ENCODE data around the gene NFAT5.

NFAT5 gene

DNA sequence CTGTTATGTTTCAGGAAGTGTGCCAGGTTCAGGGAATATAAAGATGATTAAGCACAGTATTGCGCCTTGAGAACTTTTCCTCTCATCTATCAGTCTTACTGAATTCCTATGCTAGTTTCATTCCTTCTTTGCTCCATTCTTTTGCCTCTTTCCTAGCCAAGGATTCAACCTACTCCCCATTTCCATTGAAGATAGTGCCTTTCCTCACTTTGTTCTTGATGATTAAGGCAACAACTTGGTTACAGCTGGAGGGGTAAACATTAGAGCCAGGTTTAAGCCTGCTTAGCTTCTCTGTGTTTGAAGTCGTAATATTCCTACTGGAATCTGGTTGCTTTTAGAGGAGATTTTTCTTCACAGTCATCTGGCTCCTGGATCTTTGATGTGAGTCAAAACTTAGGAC is 85.5 kb downstream of the NFAT5 start:
- no peak for DNase-seq

DNA sequence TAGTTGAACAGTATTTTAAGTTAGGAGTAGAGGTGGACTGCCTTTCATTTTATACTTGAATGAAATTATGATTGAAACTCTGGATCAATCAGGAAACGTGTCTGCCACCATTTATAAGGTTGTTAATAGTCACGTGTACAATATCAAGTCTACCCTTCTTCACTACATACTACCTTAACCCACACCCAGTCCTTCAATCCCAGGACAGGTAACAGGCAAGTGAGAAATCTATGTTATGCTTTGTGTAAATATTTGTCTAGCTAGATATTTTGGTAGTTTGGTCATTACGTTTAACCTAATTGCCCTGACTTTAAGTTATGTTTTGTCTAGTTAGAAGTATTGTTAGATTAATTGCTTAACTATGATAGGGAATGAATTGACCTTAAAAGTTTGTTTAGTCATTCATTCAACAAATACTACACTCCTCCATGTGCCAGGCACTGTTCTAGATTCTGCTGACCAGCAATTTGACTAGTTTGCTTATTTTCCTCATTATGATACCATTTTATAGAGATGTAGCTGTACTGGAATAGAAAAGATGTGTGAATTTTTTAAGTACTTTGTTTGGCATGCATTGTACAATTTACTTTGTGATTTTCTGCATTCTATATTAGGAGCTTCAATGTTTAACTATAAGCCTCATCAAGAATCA is 88.6 kb downstream of the NFAT5 start:
- no peak for DNase-seq

GRCh38 chr16:69660166-69660565 is 94.4 kb downstream of the NFAT5 start:
- no peak for DNase-seq

GRCh38 chr16:69662901-69663300 is 97.1 kb downstream of the NFAT5 start:
- DNase-seq: no peak

- DNase-seq: no peak
Measured at GRCh38 chr16:69663846-69664245, 98.1 kb downstream of the NFAT5 start.

GRCh38 chr16:69669577-69669976 is 103.8 kb downstream of the NFAT5 start:
- DNase-seq: no peak

GRCh38 chr16:69672315-69672997 is 106.7 kb downstream of the NFAT5 start:
- no peak for DNase-seq

DNA sequence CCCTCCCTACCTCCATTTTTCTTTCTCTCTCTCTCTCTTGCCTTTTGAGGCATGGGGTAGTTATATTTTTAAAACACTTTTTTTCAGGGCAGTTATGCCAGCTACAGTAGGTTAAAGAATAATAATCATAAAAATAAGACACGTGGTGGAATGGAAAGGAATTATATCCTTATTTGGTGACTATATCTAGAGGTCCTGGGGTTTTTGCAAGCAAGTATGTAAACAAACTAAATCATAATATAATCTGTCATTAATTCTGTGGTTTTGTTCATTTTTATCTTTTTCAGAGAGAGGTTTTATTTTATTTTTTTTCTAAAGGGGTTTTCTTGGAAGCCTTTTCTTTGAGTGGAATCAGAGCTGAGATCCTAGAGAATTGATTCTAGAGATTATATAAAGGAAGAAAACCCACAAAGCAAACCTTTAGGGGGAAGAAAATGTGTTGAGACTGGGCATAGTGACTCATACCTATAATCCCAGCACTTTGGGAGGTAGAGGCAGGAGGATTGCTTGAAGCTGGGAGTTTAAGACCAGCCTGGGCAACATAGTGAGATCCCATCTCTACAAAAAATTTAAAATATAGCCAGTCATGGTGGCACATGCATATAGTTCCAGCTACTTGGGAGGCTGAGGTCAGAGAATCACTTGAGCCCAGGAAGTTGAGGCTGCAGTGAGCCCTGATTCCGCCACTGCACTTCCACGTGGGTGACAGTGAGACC is 107.4 kb downstream of the NFAT5 start:
- no peak for DNase-seq

GRCh38 chr16:69680358-69680757 is 114.6 kb downstream of the NFAT5 start:
- no peak for DNase-seq

DNA sequence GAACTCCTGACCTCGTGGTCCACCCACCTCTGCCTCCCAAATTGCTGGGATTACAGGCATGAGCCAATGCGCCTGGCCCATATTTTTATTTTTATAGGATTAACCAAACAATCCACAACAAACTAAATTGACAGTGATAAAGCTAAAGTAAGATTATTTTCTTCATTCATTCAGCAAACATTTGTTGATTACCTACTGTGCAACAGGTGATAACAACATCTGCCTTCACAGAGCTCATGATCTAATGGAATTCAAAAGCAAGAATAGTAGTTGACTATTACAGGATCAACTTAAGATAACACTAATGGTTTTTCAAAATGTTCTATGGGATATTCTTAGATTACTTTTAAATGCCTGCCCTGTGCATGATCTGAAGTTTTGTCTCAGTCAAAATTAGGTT is 122.8 kb downstream of the NFAT5 start:
- DNase-seq: no peak

GRCh38 chr16:69691980-69692911 is 126.5 kb downstream of the NFAT5 start:
- peak; percentile 11 for DNase-seq

GRCh38 chr16:69693916-69694315 is 128.2 kb downstream of the NFAT5 start:
- DNase-seq: no peak

DNA sequence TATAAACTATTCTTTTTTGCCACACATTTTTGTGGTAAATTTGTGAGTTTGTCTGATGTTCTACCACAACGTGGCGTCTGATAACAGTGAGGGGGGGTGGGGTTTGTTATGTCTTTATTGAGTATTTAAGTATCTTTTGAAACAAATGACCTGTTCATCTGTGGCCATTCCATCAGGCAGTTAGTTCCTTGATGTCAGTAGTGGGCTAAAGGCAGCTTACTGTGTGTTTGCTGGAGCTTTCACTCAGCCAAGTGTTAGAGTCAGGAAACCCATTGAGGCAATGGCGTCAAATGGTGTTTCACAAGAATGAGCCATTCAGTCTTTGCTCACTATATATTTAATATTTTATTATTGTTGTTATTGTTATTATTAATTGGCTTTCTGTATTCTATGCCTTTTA is 132.6 kb downstream of the NFAT5 start:
- no peak for DNase-seq

GRCh38 chr16:69699915-69700314 is 134.1 kb downstream of the NFAT5 start:
- no peak for DNase-seq

DNA sequence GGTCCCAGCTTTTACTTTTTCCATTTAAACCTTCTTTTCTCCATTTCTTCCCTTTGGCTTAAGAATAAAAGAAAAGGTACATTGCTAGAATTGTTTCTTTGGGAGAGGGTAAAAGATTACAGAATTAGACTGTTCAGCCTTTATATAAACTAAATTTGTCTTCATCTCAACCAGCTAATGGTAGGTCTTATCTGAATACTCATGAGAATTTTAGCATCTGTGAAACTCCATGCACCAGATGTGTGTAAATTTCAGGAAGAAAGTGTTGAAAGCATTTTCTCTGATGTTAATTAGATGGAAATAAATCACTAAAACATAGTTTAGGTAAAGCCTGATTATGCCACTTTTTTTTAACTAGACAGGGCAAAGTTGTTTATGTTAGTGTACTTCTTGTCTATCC is 135.7 kb downstream of the NFAT5 start:
- no peak for DNase-seq

GRCh38 chr16:69701866-69702265 is 136.1 kb downstream of the NFAT5 start:
- DNase-seq: no peak

- DNase-seq: no peak
Measured at GRCh38 chr16:69703638-69704037, 137.9 kb downstream of the NFAT5 start.

DNA sequence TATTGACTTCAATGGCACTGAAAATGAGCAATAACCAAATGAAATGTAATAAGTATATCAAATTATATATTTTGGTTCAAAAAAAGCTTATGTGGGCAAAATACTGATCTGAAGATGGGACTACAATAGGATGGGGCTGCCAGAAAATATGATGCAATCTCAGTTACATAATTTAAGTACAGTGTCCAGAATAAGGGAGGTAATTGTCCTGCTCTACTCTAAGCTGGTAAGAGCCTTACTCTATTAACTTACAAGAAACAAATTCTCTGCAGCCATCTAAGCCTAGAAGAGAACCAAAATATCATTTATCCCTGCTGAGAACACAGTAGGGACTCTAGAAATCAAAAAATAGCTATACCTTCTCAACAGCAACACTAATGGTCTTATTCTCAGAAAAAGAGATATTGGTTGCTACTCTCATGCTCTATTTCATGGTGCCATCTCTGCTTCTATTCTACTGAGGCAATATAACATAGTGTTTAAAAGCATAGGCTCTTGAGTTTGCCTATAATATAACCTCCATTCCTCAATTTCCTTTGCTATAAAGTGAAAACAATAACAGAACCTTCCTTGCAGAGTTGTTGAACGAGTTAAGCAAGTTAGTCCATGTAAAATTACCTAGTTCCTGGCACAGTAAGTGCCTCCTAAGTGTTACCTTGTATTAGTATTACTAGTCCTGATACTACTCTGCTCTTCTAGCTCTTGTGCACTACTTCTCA is 140.6 kb downstream of the NFAT5 start:
- DNase-seq: no peak

DNA sequence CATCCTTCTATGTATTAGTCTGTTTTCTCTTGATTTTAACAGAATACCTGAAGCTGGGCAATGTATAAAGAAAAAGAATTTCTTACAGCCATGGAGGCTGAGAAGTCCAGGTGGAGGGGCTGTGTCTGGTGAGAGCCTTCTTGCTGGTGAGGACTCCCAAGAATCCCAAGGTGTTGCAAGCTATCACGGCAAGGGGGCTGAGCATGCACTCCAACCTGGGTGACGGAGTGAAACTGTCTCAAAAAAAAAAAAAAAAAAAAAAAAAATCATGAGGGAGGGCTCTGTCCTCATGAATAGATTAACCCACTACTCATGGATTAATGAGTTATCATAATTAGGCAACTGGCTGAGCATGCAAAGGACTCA is 141.2 kb downstream of the NFAT5 start:
- DNase-seq: no peak

GRCh38 chr16:69707920-69708683 is 142.3 kb downstream of the NFAT5 start:
- DNase-seq: no peak

- no peak for DNase-seq
Measured at GRCh38 chr16:69709456-69710084, 143.8 kb downstream of the NFAT5 start.
